Peyer's patch (tissue), 4 donors: ENCODE results near the gene DNER.

Source experiments
- CTCF ChIP-seq, 6 experiments: fragments of 450-650 bp in 4 of 6; fragments of 200-600 bp in 2 of 6; sonication (generic) in 1 of 6; IDR thresholded peaks; one replicate each; pipeline ENCODE4 v1.5.1; 2017 to 2019; ENCODE audit warnings: antibody characterized with exemption in 6 of 6, mild to moderate bottlenecking in 3 of 6, moderate library complexity in 1 of 6
- POLR2A ChIP-seq, 2 donors: fragments of 450-650 bp; IDR thresholded peaks; one replicate each; pipeline ENCODE4 v1.5.1; 2017; ENCODE audit warnings: antibody characterized with exemption in 2 of 2, mild to moderate bottlenecking in 2 of 2, moderate library complexity in 2 of 2

GRCh38 chr2:229661478-229661877 lies 52.9 kb downstream of the DNER start:
- TF ChIP-seq POLR2A (IDR thresholded peaks at IDR 0.05) (no peak), CTCF (IDR thresholded peaks at IDR 0.05) (no peak)
